GM12878 (cell line): ENCODE measurements around the gene YTHDF1.

Experiments
- EZH2 ChIP-seq: IDR thresholded peaks from 2 replicates; pipeline ENCODE4 v1.6.1; 2012; ENCODE audit warnings: low read depth, mild to moderate bottlenecking, control low read depth, inconsistent platforms, low read length, borderline replicate concordance; ENCODE audit not compliant: control insufficient read depth
- POLR2A ChIP-seq: IDR thresholded peaks from 2 replicates; pipeline ENCODE4 v1.6.1; 2011; ENCODE audit warnings: low read depth, mild to moderate bottlenecking, low read length
- POLR2AphosphoS2 ChIP-seq: IDR thresholded peaks from 2 replicates; pipeline ENCODE4 v1.6.1; 2011; ENCODE audit warnings: low read depth, mild to moderate bottlenecking, low read length, improper control_type of control experiment, moderate library complexity
- RAD21 ChIP-seq: IDR thresholded peaks from 2 replicates; pipeline ENCODE4 v1.6.1; 2011; ENCODE audit warnings: mild to moderate bottlenecking, low read depth, low read length, moderate library complexity; ENCODE audit not compliant: insufficient read depth
- SIN3A ChIP-seq: IDR thresholded peaks from 2 replicates; pipeline ENCODE4 v1.6.1; 2012; ENCODE audit warnings: low read depth, low read length, improper control_type of control experiment
- SP1 ChIP-seq: IDR thresholded peaks from one replicate; pipeline ENCODE4 v1.6.1; 2011; ENCODE audit warnings: low read depth, low read length
- TF ChIP-seq, protein P1 (sequence below): IDR thresholded peaks from 2 replicates; pipeline ENCODE4 v1.6.1; 2012; ENCODE audit warnings: mild to moderate bottlenecking, low read depth, low read length
- TF ChIP-seq, protein P2 (sequence below), 3 experiments: IDR thresholded peaks in 2 of 3; conservative IDR thresholded peaks in 1 of 3; 2 replicates each; pipeline ENCODE4 v1.5.1; 2011; ENCODE audit warnings: low read depth in 3 of 3, low read length in 3 of 3, mild to moderate bottlenecking in 3 of 3, control low read depth in 2 of 3, moderate library complexity in 2 of 3, inconsistent platforms in 1 of 3, mixed read lengths in 1 of 3; ENCODE audit not compliant: control insufficient read depth in 2 of 3, insufficient read depth in 1 of 3; ENCODE audit errors: extremely low read depth in 1 of 3
- TF ChIP-seq, protein P3 (sequence below): fragments of 450-650 bp; IDR thresholded peaks from 2 replicates; pipeline ENCODE4 v1.6.1; 2016; ENCODE audit warnings: mild to moderate bottlenecking

DNA sequence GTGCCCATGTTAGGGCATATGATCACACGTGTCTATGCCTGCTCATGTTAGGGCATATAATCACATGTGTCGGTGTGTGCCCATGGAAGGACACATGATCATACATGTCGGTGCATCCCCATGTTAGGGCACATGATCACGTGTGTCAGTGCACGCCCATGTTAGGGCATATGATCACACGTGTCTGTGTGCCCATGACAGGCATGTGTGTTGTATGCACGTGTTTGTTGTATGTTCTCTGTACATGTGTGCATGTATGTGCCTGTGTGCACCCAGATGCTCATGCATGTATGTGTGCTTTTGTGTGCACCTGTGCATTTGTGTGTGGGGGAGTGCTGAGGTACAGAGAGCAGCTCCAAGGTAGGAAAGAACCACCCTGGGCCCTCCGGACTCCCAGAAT, 29.8 kb downstream of the YTHDF1 start:
- no peak for TF ChIP-seq POLR2AphosphoS2
- TF ChIP-seq, protein P1, sequence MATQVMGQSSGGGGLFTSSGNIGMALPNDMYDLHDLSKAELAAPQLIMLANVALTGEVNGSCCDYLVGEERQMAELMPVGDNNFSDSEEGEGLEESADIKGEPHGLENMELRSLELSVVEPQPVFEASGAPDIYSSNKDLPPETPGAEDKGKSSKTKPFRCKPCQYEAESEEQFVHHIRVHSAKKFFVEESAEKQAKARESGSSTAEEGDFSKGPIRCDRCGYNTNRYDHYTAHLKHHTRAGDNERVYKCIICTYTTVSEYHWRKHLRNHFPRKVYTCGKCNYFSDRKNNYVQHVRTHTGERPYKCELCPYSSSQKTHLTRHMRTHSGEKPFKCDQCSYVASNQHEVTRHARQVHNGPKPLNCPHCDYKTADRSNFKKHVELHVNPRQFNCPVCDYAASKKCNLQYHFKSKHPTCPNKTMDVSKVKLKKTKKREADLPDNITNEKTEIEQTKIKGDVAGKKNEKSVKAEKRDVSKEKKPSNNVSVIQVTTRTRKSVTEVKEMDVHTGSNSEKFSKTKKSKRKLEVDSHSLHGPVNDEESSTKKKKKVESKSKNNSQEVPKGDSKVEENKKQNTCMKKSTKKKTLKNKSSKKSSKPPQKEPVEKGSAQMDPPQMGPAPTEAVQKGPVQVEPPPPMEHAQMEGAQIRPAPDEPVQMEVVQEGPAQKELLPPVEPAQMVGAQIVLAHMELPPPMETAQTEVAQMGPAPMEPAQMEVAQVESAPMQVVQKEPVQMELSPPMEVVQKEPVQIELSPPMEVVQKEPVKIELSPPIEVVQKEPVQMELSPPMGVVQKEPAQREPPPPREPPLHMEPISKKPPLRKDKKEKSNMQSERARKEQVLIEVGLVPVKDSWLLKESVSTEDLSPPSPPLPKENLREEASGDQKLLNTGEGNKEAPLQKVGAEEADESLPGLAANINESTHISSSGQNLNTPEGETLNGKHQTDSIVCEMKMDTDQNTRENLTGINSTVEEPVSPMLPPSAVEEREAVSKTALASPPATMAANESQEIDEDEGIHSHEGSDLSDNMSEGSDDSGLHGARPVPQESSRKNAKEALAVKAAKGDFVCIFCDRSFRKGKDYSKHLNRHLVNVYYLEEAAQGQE: no peak
- no peak for TF ChIP-seq RAD21
- no peak for TF ChIP-seq SP1
- no peak for TF ChIP-seq EZH2
- TF ChIP-seq, protein P2, sequence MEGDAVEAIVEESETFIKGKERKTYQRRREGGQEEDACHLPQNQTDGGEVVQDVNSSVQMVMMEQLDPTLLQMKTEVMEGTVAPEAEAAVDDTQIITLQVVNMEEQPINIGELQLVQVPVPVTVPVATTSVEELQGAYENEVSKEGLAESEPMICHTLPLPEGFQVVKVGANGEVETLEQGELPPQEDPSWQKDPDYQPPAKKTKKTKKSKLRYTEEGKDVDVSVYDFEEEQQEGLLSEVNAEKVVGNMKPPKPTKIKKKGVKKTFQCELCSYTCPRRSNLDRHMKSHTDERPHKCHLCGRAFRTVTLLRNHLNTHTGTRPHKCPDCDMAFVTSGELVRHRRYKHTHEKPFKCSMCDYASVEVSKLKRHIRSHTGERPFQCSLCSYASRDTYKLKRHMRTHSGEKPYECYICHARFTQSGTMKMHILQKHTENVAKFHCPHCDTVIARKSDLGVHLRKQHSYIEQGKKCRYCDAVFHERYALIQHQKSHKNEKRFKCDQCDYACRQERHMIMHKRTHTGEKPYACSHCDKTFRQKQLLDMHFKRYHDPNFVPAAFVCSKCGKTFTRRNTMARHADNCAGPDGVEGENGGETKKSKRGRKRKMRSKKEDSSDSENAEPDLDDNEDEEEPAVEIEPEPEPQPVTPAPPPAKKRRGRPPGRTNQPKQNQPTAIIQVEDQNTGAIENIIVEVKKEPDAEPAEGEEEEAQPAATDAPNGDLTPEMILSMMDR (IDR thresholded peaks at IDR 0.05 in 2 of 3, conservative IDR thresholded peaks at IDR 0.05 in 1 of 3; ENCODE audit: control insufficient read depth in 2 of 3, extremely low read depth in 1 of 3, insufficient read depth in 1 of 3, low read depth in 3 of 3, low read length in 3 of 3): no peak
- TF ChIP-seq, protein P3, sequence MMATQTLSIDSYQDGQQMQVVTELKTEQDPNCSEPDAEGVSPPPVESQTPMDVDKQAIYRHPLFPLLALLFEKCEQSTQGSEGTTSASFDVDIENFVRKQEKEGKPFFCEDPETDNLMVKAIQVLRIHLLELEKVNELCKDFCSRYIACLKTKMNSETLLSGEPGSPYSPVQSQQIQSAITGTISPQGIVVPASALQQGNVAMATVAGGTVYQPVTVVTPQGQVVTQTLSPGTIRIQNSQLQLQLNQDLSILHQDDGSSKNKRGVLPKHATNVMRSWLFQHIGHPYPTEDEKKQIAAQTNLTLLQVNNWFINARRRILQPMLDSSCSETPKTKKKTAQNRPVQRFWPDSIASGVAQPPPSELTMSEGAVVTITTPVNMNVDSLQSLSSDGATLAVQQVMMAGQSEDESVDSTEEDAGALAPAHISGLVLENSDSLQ: no peak
- no peak for TF ChIP-seq SIN3A
- no peak for TF ChIP-seq POLR2A
